Measurements from ENCODE around the gene OPALIN. TPM values are rescaled to one million over a fixed set of nuclear protein-coding genes. Genes with fewer than 3 reads are reported as not detected.

OPALIN gene
- total RNA-seq, 2 experiments from 2014 or later, result not detected

Other genes with a start within 250 kb of the OPALIN start
- 10 to 100 TPM; 22.0 to 22.7 TPM for gene ZNF518A, start 228.7 kb downstream of the OPALIN start, total RNA-seq
- gene BLNK, start 87.4 kb downstream of the OPALIN start, total RNA-seq, result under 1 TPM; 0.43 to 0.44 TPM
- gene DNTT, start 54.6 kb downstream of the OPALIN start, total RNA-seq, result not detected
- not detected for gene TLL2, start 154.9 kb upstream of the OPALIN start, total RNA-seq
- 10 to 100 TPM; 72.9 to 75.2 TPM for gene TM9SF3, start 228.0 kb upstream of the OPALIN start, total RNA-seq

All from activated naive CD8-positive, alpha-beta T cell treated with anti-CD3 and anti-CD28 coated beads, Interleukin-2, amount 10 ng/mL, durations not matched to agents 7 days and 5 days (primary cell).